HepG2 (cell line): ENCODE data around the gene THRB. TPM values are rescaled to one million over a fixed set of nuclear protein-coding genes. Genes with fewer than 3 reads are reported as not detected.

Source experiments
- AHR ChIP-seq: IDR thresholded peaks from 2 replicates; pipeline ENCODE4 v1.6.1; 2018; ENCODE audit warnings: missing genetic modification reagents, missing compliant biosample characterization
- HNRNPK ChIP-seq: fragments of 200-400 bp; formaldehyde crosslinking; IDR thresholded peaks from 2 replicates; pipeline ENCODE4 v1.6.1; 2018; ENCODE audit warnings: low read length, low read depth, moderate library complexity, mild to moderate bottlenecking; ENCODE audit not compliant: poor library complexity, severe bottlenecking
- KMT2B ChIP-seq: IDR thresholded peaks from 2 replicates; pipeline ENCODE4 v1.6.1; 2016; ENCODE audit warnings: missing genetic modification reagents, missing compliant biosample characterization
- MAZ ChIP-seq, 2 experiments: sonication (generic) in 1 of 2; formaldehyde crosslinking in 1 of 2; IDR thresholded peaks; 2 replicates each; pipeline versions ENCODE4 v1.5.0 to v1.6.1; 2012 to 2020; ENCODE audit warnings: low read depth in 2 of 2, mild to moderate bottlenecking in 2 of 2, borderline replicate concordance in 1 of 2, improper control_type of control experiment in 1 of 2, low read length in 1 of 2, missing genetic modification reagents in 1 of 2, moderate library complexity in 1 of 2
- MTF2 ChIP-seq: sonication (generic); formaldehyde crosslinking; IDR thresholded peaks from 2 replicates; pipeline ENCODE4 v1.5.0; 2020; ENCODE audit warnings: missing genetic modification reagents, borderline replicate concordance
- NR2F1 ChIP-seq, 2 experiments: fragments of 450-650 bp in 1 of 2; formaldehyde crosslinking in 1 of 2; IDR thresholded peaks; 2 replicates each; pipeline versions ENCODE4 v1.5.0 to v1.6.1; 2016 to 2020; ENCODE audit warnings: mild to moderate bottlenecking in 1 of 2, missing compliant biosample characterization in 1 of 2, missing genetic modification reagents in 1 of 2, moderate library complexity in 1 of 2
- RBM22 ChIP-seq: fragments of 200-400 bp; formaldehyde crosslinking; optimal IDR thresholded peaks from 2 replicates; pipeline ENCODE3; 2017; ENCODE audit warnings: mild to moderate bottlenecking, low read length, moderate library complexity
- RFXAP ChIP-seq: sonication (generic); formaldehyde crosslinking; IDR thresholded peaks from 2 replicates; pipeline ENCODE4 v1.4.0; 2020; ENCODE audit warnings: missing genetic modification reagents, borderline replicate concordance
- RXRA ChIP-seq: sonication (generic); formaldehyde crosslinking; IDR thresholded peaks from 2 replicates; pipeline ENCODE4 v1.5.1; 2020; ENCODE audit warnings: missing genetic modification reagents
- SCMH1 ChIP-seq: sonication (generic); formaldehyde crosslinking; IDR thresholded peaks from 2 replicates; pipeline ENCODE4 v1.9.0; 2021; ENCODE audit warnings: missing genetic modification reagents, mild to moderate bottlenecking, borderline replicate concordance
- SIX4 ChIP-seq: sonication (generic); formaldehyde crosslinking; IDR thresholded peaks from 2 replicates; pipeline ENCODE4 v1.4.0; 2020; ENCODE audit warnings: missing genetic modification reagents
- SNAPC2 ChIP-seq: sonication (generic); formaldehyde crosslinking; IDR thresholded peaks from 2 replicates; pipeline ENCODE4 v1.8.1; 2022; ENCODE audit warnings: mild to moderate bottlenecking, missing genetic modification reagents
- UBTF ChIP-seq: sonication (generic); formaldehyde crosslinking; IDR thresholded peaks from 2 replicates; pipeline ENCODE4 v1.4.0; 2020; ENCODE audit warnings: mild to moderate bottlenecking, missing genetic modification reagents
- ZBED4 ChIP-seq: sonication (generic); formaldehyde crosslinking; IDR thresholded peaks from 2 replicates; pipeline ENCODE4 v1.4.0; 2020; ENCODE audit warnings: missing genetic modification reagents, borderline replicate concordance
- ZC3H13 ChIP-seq: sonication (generic); formaldehyde crosslinking; IDR thresholded peaks from 2 replicates; pipeline ENCODE4 v1.8.1; 2023; ENCODE audit warnings: mild to moderate bottlenecking, missing genetic modification reagents, moderate library complexity
- ZFP36L1 ChIP-seq: sonication (generic); formaldehyde crosslinking; IDR thresholded peaks from 2 replicates; pipeline ENCODE4 v1.8.0; 2022; ENCODE audit warnings: mild to moderate bottlenecking, missing genetic modification reagents, moderate library complexity
- ZMYM4 ChIP-seq: sonication (generic); formaldehyde crosslinking; IDR thresholded peaks from 2 replicates; pipeline ENCODE4 v1.8.1; 2023; ENCODE audit warnings: mild to moderate bottlenecking, missing genetic modification reagents
- ZNF263 ChIP-seq: sonication (generic); formaldehyde crosslinking; IDR thresholded peaks from 2 replicates; pipeline ENCODE4 v1.4.0; 2020; ENCODE audit warnings: missing genetic modification reagents
- ZNF619 ChIP-seq: sonication (generic); formaldehyde crosslinking; IDR thresholded peaks from 2 replicates; pipeline ENCODE4 v1.4.0; 2020; ENCODE audit warnings: mild to moderate bottlenecking, missing genetic modification reagents
- polyA plus RNA-seq, 8 experiments: library from polyadenylated mRNA; depleted of rRNA in 3 of 8; stranded (reverse) in 7 of 8; unstranded in 1 of 8; fragments of >200 nt; fragmentation: Illumina TruSeq in 4 of 8; extraction: Trizol in 4 of 8; gene quantifications; 2 replicates each; pipeline versions ENCODE4 v1.2.1 to v1.2.3, GENCODE V29; 2011 to 2016; ENCODE audit warnings: low read depth in 4 of 8, missing spikeins in 1 of 8, mixed read lengths in 1 of 8; ENCODE audit not compliant: insufficient read depth in 1 of 8
- total RNA-seq, 5 experiments: library from RNA; depleted of rRNA; stranded (reverse); fragments of >200 nt; fragmentation: Illumina TruSeq; extraction: Trizol; gene quantifications; 2 replicates each; pipeline ENCODE4 v1.2.3, GENCODE V29; 2016; ENCODE audit warnings: low read depth in 1 of 5
- TF ChIP-seq, protein P1 (sequence below): sonication (generic); formaldehyde crosslinking; IDR thresholded peaks from 2 replicates; pipeline ENCODE4 v1.9.0; 2022; ENCODE audit warnings: missing genetic modification reagents, mild to moderate bottlenecking, borderline replicate concordance

Gene THRB
- total and polyA plus RNA-seq, 2 of the 13 experiments (the other 11 are each of a cell fraction or from before 2014, with no cell fraction given), result 4.7 to 22.7 TPM

DNA sequence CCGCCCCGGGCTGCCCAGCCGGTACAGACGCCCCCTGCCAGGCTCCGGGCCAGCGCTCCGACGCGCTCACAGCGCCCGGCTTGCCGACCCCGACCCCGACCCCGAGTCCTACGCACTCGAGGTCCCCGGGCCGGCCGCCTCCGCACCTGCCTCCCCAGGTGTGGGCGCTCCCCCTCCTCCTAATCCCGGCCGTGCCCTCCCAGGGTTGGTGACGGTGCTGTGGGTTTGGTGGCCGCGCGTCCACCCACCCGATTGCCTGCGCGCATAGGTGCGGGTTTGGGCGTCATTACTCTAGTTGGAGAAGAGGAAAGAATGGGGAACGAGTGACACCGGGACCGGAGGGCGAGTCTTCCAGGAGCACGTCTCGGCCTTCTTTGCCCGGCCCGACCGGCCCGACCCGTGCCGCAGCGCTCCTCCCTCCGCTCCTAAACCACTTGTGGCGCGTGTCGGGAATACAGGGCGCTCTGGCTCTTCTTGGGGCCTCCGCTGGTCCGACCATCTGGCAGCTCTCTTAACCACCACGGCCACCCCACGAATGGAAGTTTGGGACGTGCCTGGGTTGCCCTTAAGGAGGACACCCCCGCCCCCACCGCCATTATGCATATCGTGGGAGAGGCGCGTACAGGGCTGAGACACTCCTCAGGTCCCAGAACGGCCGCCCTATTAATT lies 810 bp upstream of the THRB start (continued):
- TF ChIP-seq ZNF619 (CRISPR knock-in tag), result peak; percentile 88; the same call in 1 of the 2 replicates
- TF ChIP-seq MTF2 (CRISPR knock-in tag), result no peak
- 0 out of 2 replicates have a peak, but pooled peaks have one; percentile 48 for TF ChIP-seq AHR (CRISPR knock-in tag)
- peak; percentile 85 for TF ChIP-seq RBM22
- peak; percentile 25; the same call in 1 of the 2 replicates for TF ChIP-seq ZMYM4 (CRISPR knock-in tag)
- peak; percentile 96 for TF ChIP-seq UBTF (CRISPR knock-in tag)
- peak; percentile 86 for TF ChIP-seq ZNF263 (CRISPR knock-in tag)
- peak; percentile 44 for TF ChIP-seq RXRA (CRISPR knock-in tag)
- peak; percentile 46 for TF ChIP-seq HNRNPK
- TF ChIP-seq SCMH1, result no peak
- peak; percentile 60; the same call in 1 of the 2 replicates for TF ChIP-seq RFXAP (CRISPR knock-in tag)
- TF ChIP-seq KMT2B (CRISPR knock-in tag), result peak; percentile 56; the same call in 1 of the 2 replicates
- no peak for TF ChIP-seq SIX4
- 0 out of 2 replicates have a peak, but pooled peaks have one; percentile 39 for TF ChIP-seq ZC3H13 (CRISPR knock-in tag)
- TF ChIP-seq ZBED4 (CRISPR knock-in tag), result peak; percentile 81; the same call in 1 of the 2 replicates
- TF ChIP-seq SNAPC2, result peak; percentile 99
- no peak for TF ChIP-seq MAZ (IDR thresholded peaks at IDR 0.05; ENCODE audit: borderline replicate concordance, low read depth, low read length)
- TF ChIP-seq MAZ (CRISPR knock-in tag; IDR thresholded peaks at IDR 0.05; ENCODE audit: low read depth), result peak; percentile 29; the same call in 1 of the 2 replicates
- TF ChIP-seq ZFP36L1 (CRISPR knock-in tag), result no peak
- TF ChIP-seq NR2F1 (CRISPR knock-in tag; IDR thresholded peaks at IDR 0.05), result 0 out of 4 replicates have a peak, but pooled peaks of 1 of the 2 experiments have one; percentile 24
- TF ChIP-seq, protein P1, sequence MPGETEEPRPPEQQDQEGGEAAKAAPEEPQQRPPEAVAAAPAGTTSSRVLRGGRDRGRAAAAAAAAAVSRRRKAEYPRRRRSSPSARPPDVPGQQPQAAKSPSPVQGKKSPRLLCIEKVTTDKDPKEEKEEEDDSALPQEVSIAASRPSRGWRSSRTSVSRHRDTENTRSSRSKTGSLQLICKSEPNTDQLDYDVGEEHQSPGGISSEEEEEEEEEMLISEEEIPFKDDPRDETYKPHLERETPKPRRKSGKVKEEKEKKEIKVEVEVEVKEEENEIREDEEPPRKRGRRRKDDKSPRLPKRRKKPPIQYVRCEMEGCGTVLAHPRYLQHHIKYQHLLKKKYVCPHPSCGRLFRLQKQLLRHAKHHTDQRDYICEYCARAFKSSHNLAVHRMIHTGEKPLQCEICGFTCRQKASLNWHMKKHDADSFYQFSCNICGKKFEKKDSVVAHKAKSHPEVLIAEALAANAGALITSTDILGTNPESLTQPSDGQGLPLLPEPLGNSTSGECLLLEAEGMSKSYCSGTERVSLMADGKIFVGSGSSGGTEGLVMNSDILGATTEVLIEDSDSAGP (CRISPR knock-in tag), result peak; percentile 75
